ENCODE data around the gene COLEC11. TPM values are rescaled to one million over a fixed set of nuclear protein-coding genes. Genes with fewer than 3 reads are reported as not detected.

COLEC11 gene
- total and polyA plus RNA-seq, 9 of the 15 experiments (the other 6 are each of a cell fraction or from before 2014, with no cell fraction given): 0.32 to 4.3 (median 1.8) TPM

DNA sequence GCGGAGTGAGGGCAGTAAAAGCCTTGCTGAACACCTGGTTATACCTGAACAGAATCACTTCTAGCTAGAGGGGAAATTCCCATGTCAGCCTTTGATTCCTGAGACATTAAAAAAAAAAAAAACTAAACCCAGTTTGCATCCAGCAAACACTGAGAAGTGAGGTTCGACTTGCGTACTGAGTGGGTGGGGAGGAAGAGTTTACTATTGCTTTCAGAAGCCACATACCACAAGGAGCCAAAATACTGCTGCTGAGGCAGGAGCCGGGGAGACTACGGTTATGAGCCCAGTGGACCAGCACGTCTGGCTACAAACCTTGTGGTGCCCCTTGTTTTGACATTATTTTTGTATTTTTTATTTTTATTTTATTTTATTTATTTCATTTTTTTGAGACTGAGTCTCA, 2.7 kb downstream of the COLEC11 start (continued):
- TF ChIP-seq, protein P1, sequence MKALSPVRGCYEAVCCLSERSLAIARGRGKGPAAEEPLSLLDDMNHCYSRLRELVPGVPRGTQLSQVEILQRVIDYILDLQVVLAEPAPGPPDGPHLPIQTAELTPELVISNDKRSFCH (CRISPR knock-in tag; IDR thresholded peaks at IDR 0.05): no peak
- TF ChIP-seq, protein P1 (tag; IDR thresholded peaks at IDR 0.05): no peak
- TF ChIP-seq NR2C1 (IDR thresholded peaks at IDR 0.05): no peak
- no peak for TF ChIP-seq NR2C1 (tag; IDR thresholded peaks at IDR 0.05)
- TF ChIP-seq ARID2 (IDR thresholded peaks at IDR 0.05): no peak
- no peak for TF ChIP-seq ZNF586 (CRISPR knock-in tag; conservative IDR thresholded peaks at IDR 0.05)
- TF ChIP-seq TFAM (CRISPR knock-in tag; conservative IDR thresholded peaks at IDR 0.05): no peak
- TF ChIP-seq HDAC1 (IDR thresholded peaks at IDR 0.05): no peak
- TF ChIP-seq NBN (IDR thresholded peaks at IDR 0.05; ENCODE audit: low read depth): no peak

DNA sequence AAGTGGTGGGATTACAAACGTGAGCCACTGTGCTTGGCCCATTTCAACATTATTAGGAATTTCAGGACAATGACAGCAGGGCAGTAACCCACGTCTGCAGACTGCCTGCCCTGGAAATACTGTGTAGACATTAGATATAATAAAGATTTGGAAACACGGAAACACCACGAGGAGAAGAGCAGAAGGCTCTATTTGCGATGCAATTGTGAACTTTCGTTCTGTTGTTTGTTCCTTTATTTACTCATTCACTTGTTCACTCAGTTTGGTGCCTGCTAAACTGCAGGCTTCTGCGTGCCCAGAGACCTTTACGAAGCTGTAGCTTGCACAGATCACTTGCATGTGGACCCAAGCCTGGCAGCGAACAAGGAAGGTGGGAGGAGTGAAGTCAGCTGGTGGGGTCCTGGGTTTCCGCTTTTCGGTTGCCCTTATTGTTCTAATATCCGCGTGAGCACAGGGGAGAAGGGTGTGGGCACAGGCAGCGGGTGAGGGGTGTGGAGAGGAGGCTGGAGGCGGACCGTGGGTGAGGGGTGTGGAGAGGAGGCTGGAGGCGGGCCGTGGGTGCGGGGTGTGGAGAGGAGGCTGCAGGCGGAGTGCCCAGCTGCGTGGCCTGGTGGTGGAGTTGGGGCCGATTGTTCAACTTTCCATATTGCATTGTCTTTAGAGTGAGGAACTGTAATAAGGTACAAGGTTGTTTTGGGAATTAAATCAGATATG, 3.4 kb downstream of the COLEC11 start:
- POLR2A ChIA-PET: interaction anchor here (1.3 kb wide), 1 partner anchor 23 kb away, joined by 4 read pairs; no protein-coding TSS in a partner anchor
- CTCF ChIA-PET (ENCODE audit: low intra/inter-chr PET ratio): no interaction called here
- ATAC-seq: no peak
- no peak for TF ChIP-seq KLF6 (CRISPR knock-in tag; IDR thresholded peaks at IDR 0.05; ENCODE audit: borderline replicate concordance)
- no peak for TF ChIP-seq POLR3A (IDR thresholded peaks at IDR 0.05; ENCODE audit: borderline replicate concordance, extremely low read depth, insufficient read depth, insufficient read length)
- TF ChIP-seq RFX1 (IDR thresholded peaks at IDR 0.05): no peak
- TF ChIP-seq, protein P2, sequence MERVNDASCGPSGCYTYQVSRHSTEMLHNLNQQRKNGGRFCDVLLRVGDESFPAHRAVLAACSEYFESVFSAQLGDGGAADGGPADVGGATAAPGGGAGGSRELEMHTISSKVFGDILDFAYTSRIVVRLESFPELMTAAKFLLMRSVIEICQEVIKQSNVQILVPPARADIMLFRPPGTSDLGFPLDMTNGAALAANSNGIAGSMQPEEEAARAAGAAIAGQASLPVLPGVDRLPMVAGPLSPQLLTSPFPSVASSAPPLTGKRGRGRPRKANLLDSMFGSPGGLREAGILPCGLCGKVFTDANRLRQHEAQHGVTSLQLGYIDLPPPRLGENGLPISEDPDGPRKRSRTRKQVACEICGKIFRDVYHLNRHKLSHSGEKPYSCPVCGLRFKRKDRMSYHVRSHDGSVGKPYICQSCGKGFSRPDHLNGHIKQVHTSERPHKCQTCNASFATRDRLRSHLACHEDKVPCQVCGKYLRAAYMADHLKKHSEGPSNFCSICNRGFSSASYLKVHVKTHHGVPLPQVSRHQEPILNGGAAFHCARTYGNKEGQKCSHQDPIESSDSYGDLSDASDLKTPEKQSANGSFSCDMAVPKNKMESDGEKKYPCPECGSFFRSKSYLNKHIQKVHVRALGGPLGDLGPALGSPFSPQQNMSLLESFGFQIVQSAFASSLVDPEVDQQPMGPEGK (CRISPR knock-in tag; IDR thresholded peaks at IDR 0.05; ENCODE audit: borderline replicate concordance): no peak
- TF ChIP-seq, protein P3, sequence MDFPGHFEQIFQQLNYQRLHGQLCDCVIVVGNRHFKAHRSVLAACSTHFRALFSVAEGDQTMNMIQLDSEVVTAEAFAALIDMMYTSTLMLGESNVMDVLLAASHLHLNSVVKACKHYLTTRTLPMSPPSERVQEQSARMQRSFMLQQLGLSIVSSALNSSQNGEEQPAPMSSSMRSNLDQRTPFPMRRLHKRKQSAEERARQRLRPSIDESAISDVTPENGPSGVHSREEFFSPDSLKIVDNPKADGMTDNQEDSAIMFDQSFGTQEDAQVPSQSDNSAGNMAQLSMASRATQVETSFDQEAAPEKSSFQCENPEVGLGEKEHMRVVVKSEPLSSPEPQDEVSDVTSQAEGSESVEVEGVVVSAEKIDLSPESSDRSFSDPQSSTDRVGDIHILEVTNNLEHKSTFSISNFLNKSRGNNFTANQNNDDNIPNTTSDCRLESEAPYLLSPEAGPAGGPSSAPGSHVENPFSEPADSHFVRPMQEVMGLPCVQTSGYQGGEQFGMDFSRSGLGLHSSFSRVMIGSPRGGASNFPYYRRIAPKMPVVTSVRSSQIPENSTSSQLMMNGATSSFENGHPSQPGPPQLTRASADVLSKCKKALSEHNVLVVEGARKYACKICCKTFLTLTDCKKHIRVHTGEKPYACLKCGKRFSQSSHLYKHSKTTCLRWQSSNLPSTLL (IDR thresholded peaks at IDR 0.05): no peak
- TF ChIP-seq FOSL1 (tag; conservative IDR thresholded peaks at IDR 0.05): no peak
- no peak for TF ChIP-seq COPS2 (conservative IDR thresholded peaks at IDR 0.05)
- no peak for TF ChIP-seq TGIF2 (CRISPR knock-in tag; IDR thresholded peaks at IDR 0.05)
- TF ChIP-seq BRD4 (IDR thresholded peaks at IDR 0.05): no peak

More for the DNA sequence above, 3.4 kb downstream of the COLEC11 start:
- in situ Hi-C loops (cut with MboI): no loop called here
- Histone ChIP-seq H3K4me1 (replicated peaks in 1 of 2; ENCODE audit: control insufficient read depth in 2 of 2, insufficient read depth in 2 of 2, low read length in 2 of 2) (peaks cover 29 to 61% of the 10 kb centered on the region in 2 experiments; a peak in 4 of 5 replicates), H3K36me3 (ENCODE audit: control insufficient read depth, insufficient read depth, low read length) (no peaks in the 10 kb centered on the region), H3K27me3 (ENCODE audit: control insufficient read depth in 2 of 2, insufficient read depth in 2 of 2, low read length in 2 of 2) (no peaks in the 10 kb centered on the region), H3K9ac (ENCODE audit: insufficient read depth in 1 of 2, low read depth in 2 of 2, low read length in 2 of 2) (no peak overlapping the region), H3K79me2 (ENCODE audit: control insufficient read depth, insufficient read depth, low read length) (peaks cover 3% of the 10 kb centered on the region; the same call in 1 of the 3 replicates), H3K4me2 (ENCODE audit: insufficient read depth, low read length) (no peak overlapping the region), H3K9me1 (ENCODE audit: control insufficient read depth, insufficient read depth, low read length) (no peaks in the 10 kb centered on the region), H3K9me3 (replicated peaks; ENCODE audit: control insufficient read depth, insufficient read depth, low read depth, low read length) (no peaks in the 10 kb centered on the region), H4K20me1 (replicated peaks; ENCODE audit: control insufficient read depth, insufficient read depth, low read length) (no peaks in the 10 kb centered on the region), H3K27ac (ENCODE audit: extremely low read depth, low read depth, low read length) (no peak overlapping the region), H3K4me3 (no peak overlapping the region), H2AFZ (ENCODE audit: low read depth, low read length) (no peak overlapping the region)
- intact Hi-C loops (cut with micrococcal nuclease): loop anchor here (2.0 kb wide), 1 partner anchor 16 kb away; no protein-coding TSS in a partner anchor
- no peak for FAIRE-seq
- WGBS (ENCODE audit: insufficient coverage, low coverage, missing lambda C conversion rate): 57% methylated on average over 15 of the region's 22 CpGs
- no peak for DNase-seq (ENCODE audit: extremely low read depth in 1 of 4, low spot score in 3 of 4)
- BruUV-seq (replicated peaks): no TSS peak
